GM19395 (cell line): ENCODE measurements around the gene ACOXL.
A peak's percentile ranks its signal among the peaks of the same experiment; 100 is the strongest.

Experiments
- ATAC-seq: cut with Tn5 transposase; IDR thresholded peaks from one replicate; pipeline ENCODE4 v1.9.1; 2021; ENCODE audit warnings: mild to moderate bottlenecking, moderate library complexity; ENCODE audit not compliant: unreplicated experiment

Gene ACOXL

GRCh38 chr2:111099402-111099801 is 367.0 kb downstream of the ACOXL start:
- ATAC-seq, result no peak

GRCh38 chr2:111100087-111100764 is 367.9 kb downstream of the ACOXL start:
- peak; percentile 25 for ATAC-seq

GRCh38 chr2:111100765-111101162 is 368.4 kb downstream of the ACOXL start:
- ATAC-seq, result peak; percentile 85

GRCh38 chr2:111101592-111101991 is 369.2 kb downstream of the ACOXL start:
- no peak for ATAC-seq

- ATAC-seq, result no peak
Observed at GRCh38 chr2:111102216-111102615, 369.8 kb downstream of the ACOXL start.

GRCh38 chr2:111105926-111106325 is 373.6 kb downstream of the ACOXL start:
- no peak for ATAC-seq

DNA sequence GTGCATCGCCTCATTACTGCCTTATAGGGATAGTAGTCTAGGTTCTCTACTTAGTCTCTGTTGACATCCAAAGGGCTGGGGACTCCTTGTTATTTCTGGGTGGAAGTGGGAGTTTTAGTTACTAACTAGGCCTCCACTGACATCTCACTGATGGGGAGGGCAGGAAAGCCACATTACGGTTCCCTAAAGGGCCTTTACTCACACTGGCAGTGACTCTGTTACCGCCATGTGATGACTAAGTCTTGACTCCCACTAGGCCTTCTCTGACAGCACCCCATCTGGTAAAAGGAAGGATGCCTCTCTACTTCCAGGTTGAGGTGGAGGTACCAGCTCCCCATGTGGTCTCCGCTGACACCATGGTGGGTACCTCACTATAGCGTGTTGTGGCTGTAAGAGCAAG is 374.3 kb downstream of the ACOXL start:
- ATAC-seq, result no peak

- ATAC-seq, result no peak
Observed at GRCh38 chr2:111108745-111109271, 376.4 kb downstream of the ACOXL start.

DNA sequence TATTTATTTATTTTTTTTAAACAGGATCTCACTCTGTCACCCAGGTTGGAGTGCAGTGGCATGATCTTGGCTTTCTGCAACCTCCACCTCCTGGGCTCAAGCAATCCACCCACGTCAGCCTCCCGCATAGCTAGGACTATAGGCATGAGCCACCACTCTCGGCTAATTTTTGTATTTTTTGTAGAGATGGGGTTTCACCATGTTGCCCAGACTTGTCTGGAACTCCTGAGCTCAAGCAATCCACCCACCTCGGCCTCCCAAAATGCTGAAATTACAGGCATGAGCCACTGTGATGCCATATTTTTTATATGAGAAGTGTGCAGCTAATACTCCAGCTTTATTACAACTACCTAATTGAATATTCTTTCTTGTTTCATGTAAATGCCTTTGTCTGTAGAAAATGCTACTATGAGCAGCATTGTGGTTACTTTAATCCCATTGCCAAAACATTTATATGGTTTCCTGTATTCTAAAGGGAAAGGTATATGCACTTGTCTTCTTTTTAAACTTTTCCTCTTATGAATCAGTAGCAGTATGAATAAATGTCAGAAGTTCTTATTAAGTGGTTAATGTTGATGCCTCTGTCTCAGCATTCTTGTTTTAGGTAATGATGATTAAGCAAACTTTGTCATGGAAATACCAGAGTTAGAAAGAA is 378.9 kb downstream of the ACOXL start:
- no peak for ATAC-seq

DNA sequence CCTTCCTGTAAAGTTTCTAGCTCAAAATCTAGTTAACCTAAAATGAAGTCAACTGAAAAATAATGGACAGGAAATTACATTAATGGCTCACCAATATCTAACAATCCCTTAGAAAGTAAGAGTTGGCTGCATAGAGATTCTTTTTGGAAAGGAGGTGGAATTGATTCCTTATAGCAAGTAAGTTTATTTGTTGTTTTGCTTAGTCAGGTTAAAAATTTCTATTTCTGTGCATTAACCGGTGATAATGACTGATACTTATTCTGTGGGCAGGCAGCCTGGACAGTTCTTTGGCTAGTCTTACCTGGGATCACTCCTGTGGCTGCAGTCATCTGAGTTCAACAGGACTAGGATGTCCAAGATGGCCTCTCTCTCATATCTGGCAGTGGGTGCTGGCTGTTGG is 381.5 kb downstream of the ACOXL start:
- ATAC-seq, result no peak

- ATAC-seq, result no peak
Observed at GRCh38 chr2:111116011-111116746, 383.8 kb downstream of the ACOXL start.

DNA sequence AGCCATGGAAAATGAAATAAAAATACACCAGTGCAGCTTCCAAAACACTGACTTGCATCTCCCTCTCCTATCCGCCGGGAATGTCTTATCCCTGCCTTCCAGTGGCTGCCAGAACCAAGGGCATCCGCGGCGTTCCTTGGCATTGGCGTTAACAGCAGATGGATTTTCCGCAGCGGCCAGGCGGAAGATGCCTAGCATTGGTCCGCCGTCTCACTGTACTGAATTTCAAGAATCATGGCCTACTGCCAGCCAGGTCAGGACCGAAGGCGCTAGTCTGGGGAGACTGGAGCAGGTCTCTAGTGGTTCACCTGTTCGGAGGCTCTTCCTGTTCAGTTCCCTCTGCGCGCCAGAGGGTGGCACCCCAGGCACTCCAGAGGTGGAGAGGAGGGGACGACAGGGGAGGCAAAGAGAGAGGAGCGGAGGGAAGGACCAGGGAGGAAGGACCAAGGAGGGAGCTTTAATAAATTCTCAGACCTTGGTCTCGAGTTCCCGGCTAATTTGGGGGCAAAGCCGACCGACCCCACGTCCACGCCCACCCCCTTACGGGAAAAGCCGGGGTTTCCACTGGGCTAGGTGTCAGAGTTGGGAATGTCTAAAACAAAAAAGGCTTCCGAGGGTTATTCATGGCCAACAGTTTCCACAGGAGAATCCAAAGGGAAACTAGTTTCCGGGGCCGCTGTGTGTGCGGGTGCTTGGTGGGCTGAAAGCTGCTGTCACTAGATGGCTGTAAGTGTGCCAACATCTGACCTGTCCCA is 384.6 kb downstream of the ACOXL start:
- no peak for ATAC-seq

DNA sequence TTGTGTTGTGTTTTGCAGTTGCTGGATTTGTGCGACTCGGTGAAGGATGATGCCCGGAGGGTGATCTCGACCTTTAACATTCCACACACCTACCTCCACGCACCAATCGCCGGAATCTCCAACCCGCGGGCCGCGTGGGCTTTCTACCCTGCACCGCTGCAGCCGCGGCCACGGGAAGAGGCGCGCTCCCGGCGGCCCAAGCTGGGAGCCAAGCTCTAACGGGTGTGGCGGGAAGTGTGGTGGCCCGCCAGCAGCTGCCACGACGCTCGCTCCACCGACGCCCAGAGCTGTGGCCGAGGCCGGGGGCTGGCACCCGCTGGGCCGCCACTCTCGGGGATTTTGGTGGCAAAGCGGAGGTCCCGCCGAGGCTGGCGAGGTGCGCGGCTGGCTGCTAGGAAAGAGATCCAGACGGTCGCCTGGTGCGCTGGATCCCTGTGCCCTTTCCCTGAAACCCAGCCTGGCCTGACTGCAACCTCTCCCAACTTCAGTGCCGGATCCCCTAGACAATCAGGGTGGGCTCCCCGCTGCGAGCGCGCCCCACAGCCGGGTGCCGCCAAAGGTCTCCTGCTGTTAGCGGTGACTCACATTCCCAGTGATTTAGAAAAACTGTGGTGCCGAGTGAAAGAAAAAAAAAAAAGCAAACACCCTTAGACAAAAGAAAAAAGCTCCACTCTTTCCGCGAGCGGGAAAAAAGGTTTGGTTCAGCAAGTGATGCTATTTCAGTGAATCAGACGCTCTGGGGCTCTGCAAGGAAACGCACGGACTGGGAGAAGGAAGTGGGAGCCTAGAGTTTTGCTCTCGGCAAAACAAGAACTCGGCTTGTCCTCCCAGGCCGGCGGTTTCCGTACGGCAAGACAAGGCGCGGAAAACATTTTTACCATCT is 385.5 kb downstream of the ACOXL start:
- no peak for ATAC-seq

DNA sequence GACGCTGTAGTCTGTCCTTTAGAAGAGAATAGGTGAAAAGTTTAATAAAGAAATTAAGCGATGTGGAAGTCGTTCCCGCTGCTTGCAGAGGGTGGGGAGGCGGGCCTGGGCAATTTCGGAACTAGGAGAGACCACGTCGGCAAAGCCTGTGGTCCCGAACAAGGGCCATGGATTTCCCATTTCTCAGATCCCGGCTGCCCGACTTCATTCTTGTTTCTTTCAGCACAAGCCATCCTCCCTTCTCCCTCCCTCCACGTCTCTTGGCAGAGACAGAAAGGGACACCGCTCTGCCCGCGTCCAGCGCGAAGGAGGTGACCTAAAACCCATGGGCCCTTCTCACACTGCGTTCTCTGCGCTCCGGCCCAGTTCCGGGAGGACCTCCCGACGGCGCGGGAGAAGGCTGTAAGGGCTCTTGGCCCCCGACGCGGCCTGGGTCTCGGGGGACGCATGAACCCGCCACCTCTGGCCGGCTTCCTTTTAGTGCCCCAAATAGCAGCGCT is 386.2 kb downstream of the ACOXL start:
- ATAC-seq, result no peak

- ATAC-seq, result no peak
Observed at GRCh38 chr2:111118981-111119821, 386.8 kb downstream of the ACOXL start.

- peak; percentile 1 for ATAC-seq
Observed at GRCh38 chr2:111119822-111120252, 387.5 kb downstream of the ACOXL start.

GRCh38 chr2:111120253-111121027 is 388.1 kb downstream of the ACOXL start, which contains the start of gene BCL2L11:
Gene BCL2L11, plus strand, starts transcription at chr2:111120914. Its CDS starts 2,832 bp downstream, at chr2:111123746.
- peak; percentile 60 for ATAC-seq
